GM18499 (cell line): Measurements from ENCODE around the gene CEP43.
A peak's percentile ranks its signal among the peaks of the same experiment; 100 is the strongest.

ENCODE experiments used
- ATAC-seq: cut with Tn5 transposase; IDR thresholded peaks from one replicate; pipeline ENCODE4 v1.9.1; 2021; ENCODE audit warnings: moderate number of reproducible peaks; ENCODE audit not compliant: insufficient read depth, unreplicated experiment

Gene CEP43

DNA sequence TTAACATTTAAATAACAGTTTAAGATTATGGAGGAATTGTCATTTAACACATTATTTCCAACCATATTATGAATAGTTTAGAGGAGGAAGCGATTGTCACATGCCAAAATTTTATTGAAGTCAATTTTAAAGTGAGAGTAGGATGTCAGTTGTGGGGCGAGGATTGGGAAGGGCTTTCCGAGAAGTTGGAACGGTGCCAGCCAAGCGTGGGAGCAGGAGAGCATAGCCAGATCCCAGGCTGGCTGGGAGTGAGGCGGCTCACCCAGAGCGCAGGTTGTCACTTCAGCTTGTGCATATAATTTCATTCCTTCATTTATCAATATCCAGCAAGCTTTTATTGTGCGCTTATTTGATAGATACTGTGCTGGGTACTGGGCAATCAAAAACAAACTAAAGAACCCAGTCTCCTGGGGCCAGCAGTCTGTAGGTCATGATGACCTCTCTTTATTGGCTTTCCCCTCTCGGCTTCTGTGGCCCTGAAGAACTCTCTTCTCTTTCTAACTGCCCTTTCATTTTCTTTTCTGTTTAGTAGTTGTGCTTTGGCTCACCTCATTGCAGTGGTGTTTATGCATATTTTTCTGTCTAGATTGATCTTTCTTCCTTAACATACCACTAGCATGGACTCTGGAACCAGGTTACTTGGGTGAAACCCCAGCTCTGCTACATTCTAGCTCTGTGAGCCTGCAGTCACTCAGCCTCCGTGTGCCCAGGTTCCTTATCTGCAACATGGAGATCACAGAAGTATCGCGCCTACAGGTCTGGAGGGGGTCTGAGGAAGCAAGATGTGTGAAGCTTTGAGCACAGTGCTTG is 6.4 kb downstream of the CEP43 start:
- no peak for ATAC-seq

DNA sequence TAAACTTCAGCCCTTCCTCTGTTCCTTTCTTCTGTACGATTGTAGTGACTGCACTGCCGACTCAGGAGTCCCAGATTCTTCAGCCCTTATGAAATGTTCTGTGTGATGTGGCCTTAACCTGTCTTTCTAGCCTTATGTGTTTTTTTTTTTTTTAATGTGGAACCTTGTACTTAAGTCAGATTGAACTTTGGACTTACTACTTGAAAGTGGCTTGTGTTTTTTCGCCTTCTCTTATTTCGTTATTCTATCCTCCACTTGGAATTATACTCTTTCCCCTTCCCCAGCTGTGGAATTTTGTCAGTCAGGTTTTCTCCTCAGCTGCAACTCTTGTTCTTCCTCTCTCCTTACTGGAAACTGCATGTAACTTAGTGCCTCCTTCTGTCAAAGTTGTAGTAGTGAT is 8.8 kb downstream of the CEP43 start:
- ATAC-seq, result no peak

DNA sequence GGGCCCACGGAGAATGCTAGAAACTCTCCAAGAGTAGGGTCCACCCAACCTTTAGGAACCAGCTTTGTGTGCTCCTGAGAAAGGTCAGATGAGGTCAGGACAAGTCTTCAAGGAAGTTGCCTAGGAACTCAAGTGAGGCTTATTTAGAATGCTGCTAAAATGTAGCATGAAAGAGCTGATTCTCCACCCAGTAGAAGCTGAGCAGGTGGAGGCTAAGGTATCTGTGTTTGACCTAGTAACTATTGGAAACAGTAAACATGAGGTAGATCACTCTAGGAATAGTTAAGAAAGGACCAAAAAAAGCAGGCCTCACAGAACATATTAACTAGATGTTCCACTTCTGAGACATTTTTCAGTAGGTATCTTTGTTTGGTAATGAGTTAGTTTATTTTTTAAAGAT is 13.9 kb downstream of the CEP43 start:
- ATAC-seq, result no peak

DNA sequence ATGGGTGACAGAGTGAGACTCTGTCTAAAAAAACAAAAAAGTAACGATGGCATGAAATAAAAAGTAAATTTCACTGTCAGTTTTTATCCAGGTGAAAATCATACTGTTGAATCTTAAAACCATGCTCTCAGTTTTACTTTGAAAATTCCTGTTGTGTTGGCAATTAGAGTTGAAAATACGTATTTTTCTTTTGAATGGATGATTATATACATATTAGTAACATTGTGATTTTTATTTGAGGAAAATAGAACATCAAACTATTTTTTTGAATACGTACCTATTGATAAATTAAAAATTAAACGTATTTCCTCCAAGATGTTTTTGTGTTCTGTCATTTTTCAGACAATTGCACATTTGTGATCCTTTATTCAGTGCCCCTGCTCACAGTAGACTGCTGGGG is 14.7 kb downstream of the CEP43 start:
- no peak for ATAC-seq

DNA sequence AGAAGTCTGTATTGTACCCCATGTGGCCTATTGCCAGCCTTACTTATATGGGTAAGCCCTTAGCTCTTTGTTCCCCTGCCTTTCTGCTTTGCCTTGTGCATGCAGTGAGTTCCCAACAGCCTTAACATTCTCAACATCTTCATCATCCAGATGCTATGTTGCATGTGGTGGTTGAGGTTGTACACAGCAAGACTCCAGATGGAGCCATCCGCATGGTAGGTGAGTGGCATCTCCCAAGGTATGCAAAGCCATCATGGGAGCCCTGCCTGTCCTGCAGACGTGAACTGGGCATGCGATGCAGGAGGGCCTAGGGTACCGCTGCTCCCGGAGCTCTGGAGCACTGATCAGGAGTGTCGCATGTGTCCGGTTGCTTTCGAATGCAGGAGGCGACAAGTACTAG is 16.1 kb downstream of the CEP43 start:
- ATAC-seq, result no peak

DNA sequence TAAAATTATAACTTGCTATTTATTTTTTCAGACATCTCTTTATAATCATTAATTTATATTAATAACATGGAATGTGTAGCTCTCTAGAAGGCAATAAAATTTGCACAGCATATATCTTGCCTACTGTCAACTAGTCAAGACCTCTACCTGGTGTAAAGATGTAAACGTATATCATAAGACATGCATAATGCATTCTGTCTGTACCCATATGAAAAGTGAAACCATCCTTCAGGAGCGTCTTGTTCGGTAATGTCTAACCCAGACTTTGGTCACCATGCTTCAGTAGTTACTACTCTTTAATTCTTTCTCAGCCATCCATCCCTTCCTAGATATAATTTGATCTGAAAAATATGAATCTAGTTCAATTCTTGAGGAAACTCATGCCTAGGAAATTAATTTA is 21.0 kb downstream of the CEP43 start:
- ATAC-seq, result peak; percentile 69

DNA sequence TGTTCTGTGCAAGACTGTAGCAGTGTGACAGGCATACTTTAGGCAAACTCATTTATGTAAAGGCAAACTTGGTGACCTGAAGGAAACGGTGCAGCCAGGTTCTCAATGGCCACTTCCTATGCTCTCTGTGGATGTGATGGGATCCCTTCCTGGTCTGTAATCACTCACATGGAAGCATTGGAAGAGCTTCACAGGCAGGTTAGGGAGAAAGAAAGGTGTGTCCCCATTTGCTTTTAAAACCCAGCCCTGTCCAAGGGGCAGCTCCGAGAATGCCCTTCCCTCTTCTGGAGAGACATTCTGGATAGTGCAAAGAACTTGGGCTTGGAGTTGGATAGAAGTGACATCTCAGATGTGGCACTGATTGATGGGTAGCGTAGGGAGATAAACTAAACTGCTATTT is 28.1 kb downstream of the CEP43 start:
- ATAC-seq, result no peak

DNA sequence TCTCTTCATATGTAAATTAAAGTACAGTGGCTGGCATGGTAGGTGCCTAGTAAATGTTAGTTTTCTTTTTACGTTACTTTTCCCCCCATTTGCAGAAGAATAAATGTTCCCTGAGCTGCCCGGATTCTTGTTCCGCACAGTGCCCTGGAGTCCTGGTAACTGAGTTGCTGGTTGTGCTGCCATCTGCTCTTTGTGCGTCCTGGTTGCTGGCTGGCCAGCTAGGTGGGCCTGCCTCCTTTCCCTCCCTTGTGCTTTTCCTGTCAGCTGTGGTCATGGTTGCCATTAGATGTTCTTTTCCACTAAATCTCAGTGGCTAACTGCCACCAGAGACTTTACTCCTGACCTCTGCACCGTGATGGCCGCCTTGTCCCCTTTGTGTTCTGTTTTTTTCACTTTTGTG is 28.6 kb downstream of the CEP43 start:
- no peak for ATAC-seq

DNA sequence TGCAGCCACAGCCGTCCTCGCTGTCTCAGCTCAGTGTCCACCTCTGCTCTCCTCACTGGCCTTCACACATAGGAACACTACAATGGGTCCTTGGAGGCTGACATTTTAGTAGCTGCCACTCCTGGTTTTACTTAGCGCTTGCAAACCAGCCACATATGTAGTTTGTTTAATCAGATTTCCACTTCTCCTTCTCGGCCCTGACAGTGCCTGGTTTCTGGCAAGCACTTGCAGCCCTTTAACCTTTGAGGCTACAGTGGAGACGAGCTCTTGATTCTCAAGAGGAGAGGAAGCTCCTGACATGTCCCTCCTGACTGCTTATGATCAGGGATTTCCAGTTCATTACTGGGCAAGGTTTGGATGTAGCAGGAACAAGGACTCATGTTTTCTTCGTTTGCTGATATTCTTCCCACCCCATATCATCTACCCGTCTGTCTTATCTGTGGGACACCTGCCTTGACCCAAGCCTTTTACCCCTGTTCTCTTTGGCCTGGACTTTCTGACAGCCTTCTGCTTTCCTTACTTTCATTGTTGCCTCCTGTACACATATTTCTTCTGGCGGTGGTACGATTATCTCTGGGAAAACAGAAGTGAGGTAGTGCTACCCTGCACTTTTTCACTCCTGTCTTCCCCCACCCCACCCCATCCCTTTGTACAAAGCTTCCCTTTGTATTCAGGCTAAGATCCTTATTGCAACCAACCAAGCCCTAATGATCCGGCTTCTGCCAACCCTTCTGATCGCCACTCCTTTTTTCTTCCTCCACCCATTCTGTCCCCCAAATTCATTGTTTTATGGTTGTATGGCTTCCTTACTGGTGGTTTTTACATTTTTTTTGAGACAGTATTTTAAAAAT is 31.2 kb downstream of the CEP43 start:
- ATAC-seq, result no peak

DNA sequence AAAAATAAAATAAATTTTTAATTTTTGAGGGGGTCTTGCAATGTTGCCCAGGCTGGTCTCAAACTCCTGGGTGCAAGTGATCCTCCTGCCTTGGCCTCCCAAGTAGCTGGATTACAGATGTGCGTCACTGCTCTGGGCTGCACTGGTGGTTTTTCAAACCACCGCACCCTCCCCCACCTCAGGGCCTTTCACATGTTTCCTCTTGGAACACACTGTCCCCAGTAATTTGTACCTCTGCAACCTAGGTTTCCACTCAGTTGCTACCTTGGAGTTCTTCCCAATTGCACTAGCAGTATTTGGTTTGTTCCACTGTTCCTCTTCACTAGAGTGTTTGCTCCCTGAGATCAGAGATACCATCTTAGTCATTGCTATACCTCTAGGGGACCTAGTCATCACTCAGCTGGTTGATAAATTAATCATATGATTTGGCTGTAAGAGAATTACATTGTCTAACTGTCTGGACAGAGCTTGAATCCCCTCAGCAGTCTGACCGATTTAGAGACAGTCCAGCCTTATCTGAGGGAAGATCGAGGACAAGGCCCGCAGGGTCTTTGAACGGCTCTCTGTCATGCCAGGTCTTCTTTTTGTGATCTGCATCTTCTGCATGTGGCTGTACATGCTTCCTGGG is 32.0 kb downstream of the CEP43 start:
- ATAC-seq, result no peak

DNA sequence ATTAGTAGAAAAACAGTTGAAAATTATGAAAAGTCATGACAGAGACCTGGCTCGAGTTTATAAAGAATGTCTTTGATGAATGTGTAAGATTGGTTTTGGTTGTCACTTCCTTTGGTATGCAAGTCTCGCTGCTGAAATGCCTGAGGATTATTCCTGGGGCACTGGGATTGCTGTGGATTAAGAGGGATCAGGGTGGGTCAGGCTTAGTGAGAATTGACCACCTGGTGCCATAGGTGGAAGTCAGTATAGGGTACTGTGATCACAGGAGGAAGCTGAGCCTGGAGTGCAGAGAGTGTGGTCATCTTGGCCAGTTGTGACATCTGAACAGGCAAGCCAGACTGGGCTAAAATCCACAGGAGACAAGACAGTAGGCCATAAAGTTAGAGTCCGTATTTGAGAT is 34.9 kb downstream of the CEP43 start:
- ATAC-seq, result no peak

DNA sequence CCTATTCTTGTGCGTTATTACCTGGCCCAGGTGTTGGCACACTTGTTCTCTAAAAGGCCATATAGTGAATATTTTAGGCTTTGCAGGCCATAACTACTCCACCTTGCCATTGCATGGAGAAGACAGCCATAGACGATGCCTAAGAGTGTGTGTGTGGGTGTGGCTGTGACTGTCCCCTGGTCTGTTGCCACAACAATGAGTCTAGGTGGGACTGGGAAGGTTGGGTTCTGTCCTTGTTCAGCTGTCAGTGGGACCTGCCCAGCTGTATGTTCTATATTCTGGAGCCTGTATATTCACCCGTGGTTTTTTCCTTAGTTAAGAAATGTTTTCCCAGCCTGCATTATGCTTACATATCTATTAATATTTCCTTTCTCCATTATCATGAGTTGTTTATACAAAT is 38.6 kb downstream of the CEP43 start:
- no peak for ATAC-seq

DNA sequence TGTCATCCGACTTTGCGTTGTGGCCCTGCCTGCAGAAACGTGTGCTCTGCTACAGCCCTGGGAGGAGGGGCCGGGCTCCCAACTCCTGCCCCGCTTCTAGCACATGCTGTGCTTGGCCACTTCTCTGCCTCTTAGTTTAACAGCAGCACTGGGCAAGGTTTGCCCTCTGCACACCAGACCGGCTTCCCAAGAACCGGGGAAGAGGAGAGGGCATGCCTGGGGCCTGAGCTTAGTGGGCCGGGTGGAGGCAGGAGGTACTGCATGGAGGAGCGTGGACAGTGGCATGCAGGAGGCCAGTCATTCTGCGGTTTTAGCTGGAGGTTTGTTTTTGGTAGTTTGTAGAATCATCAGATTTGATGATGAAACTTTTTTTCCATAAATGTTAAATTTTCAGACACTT is 45.5 kb downstream of the CEP43 start:
- ATAC-seq, result no peak

DNA sequence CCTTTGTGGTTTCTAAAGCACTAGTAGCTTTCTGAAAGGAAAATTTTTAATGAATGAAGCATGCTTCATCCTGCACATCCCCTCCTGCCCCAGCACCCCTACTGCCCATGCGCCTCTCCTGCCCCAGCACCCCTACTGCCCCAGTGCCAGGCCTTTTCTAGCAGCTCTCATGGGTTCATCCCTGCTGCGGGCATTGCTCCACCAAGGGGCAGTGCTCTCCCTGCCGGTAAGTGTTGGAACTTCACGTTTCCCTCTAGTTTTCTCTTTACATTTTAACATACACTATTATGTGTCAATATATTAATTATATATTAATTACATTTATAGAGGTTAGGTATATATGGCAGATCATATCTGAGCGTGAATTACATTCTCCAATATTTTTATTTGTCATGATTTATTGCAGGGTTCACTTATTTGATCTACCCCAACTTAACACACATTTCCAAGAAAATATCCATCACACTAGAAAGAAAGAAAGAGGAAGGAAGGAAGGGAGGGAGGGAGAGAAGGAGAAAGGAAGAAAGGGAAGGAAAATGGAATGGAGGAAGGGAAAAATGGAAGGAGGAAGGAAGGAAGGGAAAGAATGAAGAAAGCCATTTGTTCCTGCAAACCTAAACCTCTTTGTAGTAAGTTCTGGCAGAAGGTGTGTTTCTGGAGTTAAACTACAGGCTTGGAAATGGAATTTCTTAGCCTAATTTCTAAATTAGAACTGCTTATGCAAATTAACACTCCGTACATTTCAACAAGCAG is 46.8 kb downstream of the CEP43 start:
- no peak for ATAC-seq

DNA sequence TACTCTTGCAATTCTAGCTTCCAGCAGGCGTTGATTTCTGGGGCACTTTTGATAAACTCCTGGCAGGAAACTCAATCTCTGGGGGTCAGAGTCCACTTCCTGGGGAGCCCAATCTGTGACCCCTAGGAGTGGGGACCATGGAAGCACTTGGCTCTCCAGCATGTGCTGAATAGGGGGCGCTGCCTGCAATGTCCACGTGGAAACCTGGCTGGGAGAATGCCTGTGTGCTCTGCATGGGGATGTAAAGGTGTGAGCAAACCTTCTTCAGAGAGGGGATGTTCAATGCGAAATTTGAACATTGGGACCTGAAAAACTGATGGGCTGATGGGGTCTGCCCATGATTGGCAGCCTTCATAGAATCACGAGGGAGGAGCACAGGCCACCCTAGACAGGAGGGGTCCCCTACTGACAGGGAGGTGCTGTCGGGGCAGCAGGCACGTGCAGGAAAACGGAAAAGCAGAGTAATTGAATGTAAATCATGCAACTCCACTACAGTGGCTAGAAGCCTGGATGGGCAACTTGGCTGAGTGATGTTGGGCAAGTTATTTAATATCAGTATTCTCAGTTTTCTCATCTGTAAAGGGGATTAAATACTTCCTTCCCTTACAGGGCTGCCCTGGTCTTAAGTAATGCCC is 47.8 kb downstream of the CEP43 start:
- no peak for ATAC-seq

DNA sequence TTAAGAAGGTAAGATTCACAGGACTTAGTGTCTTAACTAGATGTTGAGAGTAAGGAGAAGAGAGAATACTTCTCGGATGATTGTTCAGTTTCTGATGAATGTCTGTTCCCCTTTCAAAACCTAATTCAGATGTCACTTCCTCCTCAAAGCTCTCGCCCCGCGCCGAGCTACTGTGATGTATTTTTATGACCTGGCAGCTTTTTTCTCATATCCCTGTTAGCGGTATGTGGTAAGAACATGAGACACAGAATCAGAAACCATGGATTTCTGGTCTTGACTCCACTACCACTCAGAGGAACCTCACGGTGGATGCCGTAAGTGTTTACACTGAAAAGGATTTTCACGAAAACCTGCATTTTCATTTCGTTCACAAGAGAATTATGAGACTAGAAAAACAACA is 48.4 kb downstream of the CEP43 start:
- peak; percentile 80 for ATAC-seq
